Sigmoid colon (tissue), 4 donors: ENCODE data around the gene LRRTM4.

ENCODE experiments used
- CTCF ChIP-seq, 4 experiments: fragments of 450-650 bp in 3 of 4; fragments of 200-600 bp in 1 of 4; IDR thresholded peaks; one replicate each; pipeline ENCODE4 v1.5.1; 2016 to 2019; ENCODE audit warnings: antibody characterized with exemption in 4 of 4, mild to moderate bottlenecking in 3 of 4, moderate library complexity in 2 of 4
- POLR2A ChIP-seq, 2 donors: fragments of 450-650 bp; IDR thresholded peaks; one replicate each; pipeline ENCODE4 v1.6.1; 2016; ENCODE audit warnings: antibody characterized with exemption in 2 of 2, mild to moderate bottlenecking in 2 of 2, moderate library complexity in 2 of 2
- POLR2AphosphoS5 ChIP-seq, 4 donors: sonication (generic); formaldehyde crosslinking; IDR thresholded peaks; one replicate each; pipeline ENCODE4 v1.6.1; 2017; ENCODE audit warnings: antibody characterized with exemption in 4 of 4

GRCh38 chr2:77398970-77399600, 123.1 kb downstream of the LRRTM4 start:
- no peak for TF ChIP-seq CTCF (IDR thresholded peaks at IDR 0.05)
- TF ChIP-seq POLR2A (IDR thresholded peaks at IDR 0.05), result no peak
- no peak for TF ChIP-seq POLR2AphosphoS5 (IDR thresholded peaks at IDR 0.05)
